NCI-H2029 (cell line): ENCODE measurements around the gene GPR153.
A peak's percentile ranks its signal among the peaks of the same experiment; 100 is the strongest.

Experiments used
- DNase-seq: peaks from one replicate; lab custom pipeline; 2025; lab: John Stamatoyannopoulos, UW

The GPR153 gene

DNA sequence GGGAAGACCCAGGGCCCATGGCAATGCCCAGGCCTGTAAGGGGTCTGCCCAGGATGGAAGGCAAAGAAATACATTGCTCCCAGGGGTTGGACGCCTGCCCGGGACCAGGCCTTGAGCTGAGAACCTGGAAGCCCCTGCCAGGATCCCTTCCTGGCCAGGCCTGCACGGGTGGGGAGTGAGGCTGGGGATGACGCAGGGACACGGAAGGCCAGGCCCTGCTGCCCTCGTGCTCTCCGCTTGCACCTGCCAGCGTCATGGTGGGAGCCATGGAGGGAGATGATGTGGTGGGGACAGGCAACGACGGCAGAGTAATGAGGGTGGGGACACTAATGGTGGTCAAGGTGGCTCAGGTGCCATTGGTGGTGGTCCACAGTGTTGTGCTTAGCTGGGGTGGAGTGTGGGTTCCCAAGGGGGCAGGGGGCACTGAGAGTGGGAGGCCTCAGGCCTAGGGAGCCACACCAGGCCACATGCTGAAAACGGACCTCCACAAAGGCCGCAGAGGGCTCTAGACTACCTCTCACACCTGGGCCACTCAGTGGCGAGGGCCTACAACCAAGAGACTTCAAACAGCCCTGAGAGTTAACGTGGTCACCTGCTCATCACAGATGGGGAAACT, 12.6 kb downstream of the GPR153 start:
- no peak for DNase-seq

DNA sequence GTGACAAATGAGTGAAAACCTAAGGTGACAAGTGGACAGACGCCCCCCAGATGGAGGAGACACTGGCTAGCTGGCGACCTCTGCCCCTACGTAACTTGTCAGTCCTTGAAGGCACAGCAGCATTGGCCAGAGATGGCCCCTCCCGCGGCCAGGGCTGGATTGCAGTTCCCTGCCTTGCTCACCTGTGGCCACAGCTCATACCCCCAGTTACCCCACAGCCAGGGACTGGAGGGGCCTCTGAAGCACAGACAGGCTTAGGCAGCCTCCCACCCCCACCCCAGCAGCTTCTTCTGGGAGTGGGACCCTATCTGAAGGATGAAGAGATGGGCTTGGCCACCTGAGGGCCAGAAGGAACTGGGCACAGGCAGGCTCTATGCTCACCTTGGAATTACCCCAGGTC, 13.2 kb downstream of the GPR153 start:
- DNase-seq, result no peak

DNA sequence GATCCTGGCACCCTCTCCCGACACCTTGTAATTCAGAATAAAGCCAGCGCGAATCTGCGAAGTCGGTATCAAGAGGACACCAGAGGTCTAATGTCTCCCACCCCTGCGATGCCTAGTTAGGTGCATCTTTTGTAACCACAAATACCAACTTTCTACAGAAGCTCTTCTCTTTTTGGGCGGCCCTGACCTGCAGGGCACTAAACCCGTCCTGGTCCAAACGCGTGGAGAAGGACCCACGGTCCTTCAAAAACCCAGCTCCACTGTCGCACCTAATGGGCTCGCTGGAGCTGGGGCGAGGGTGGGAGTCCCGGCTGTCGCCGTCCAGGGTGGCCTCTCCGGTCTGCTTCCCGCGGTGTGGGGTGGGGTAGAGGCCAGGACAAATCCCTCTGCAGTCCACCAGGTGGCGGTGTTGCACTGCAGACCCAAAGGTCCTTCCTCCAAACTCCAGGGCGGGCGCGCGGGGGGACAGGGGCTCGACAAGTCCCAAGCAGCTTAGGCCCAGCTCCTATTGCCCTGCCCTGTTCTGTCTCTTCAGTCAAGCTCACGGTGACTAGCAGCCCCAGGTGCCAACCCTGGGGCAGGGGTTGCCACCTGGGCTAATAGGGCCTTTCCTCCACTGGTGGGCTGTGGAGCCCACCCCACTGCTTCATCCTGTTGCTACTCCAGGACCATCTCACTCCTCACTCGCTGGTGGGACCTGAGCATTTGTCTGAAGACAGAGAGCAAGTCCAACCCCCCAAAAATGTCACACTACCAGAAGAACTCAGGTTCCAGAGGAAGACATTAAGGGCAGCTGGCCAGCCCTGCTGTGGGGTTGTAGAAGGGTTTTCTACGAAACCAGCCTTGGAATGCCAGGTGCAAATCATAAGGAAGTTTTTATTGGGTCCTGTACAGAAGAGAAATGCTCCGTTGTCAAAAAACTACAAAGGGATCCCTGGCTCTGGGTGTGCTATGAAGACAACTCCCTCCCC, 14.1 kb downstream of the GPR153 start:
- peak; percentile 69 for DNase-seq

DNA sequence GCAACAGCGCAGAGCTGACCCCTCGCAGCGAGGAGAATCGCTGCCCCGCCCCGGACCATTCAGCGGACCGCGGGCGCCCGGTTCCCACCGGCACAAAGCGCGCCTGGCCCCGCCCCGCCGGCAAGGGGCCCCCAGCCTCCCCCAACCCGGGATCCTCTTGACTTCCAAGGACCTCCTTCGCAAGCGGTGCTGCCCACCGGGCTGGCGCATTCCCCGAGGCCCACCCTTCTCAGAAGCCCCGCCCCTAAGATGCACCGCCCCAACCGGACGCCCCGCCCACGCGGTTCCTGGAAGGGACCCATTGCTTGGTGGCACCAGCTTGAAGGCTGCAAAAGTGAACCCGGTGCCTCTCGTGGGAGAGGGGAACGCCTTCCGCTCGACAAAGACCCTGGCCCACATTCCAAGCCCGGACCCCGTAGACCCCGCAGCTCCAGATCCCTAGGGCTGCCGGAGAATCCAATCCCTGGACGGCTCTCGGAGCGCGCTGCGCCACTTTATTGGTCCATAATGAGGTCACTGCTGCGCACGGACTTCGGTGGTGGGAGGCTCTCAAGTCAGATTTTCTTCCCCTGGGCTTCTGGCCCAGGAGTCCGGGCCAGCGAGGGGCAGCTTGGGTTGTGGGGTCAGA, 14.9 kb downstream of the GPR153 start:
- peak; percentile 62 for DNase-seq

DNA sequence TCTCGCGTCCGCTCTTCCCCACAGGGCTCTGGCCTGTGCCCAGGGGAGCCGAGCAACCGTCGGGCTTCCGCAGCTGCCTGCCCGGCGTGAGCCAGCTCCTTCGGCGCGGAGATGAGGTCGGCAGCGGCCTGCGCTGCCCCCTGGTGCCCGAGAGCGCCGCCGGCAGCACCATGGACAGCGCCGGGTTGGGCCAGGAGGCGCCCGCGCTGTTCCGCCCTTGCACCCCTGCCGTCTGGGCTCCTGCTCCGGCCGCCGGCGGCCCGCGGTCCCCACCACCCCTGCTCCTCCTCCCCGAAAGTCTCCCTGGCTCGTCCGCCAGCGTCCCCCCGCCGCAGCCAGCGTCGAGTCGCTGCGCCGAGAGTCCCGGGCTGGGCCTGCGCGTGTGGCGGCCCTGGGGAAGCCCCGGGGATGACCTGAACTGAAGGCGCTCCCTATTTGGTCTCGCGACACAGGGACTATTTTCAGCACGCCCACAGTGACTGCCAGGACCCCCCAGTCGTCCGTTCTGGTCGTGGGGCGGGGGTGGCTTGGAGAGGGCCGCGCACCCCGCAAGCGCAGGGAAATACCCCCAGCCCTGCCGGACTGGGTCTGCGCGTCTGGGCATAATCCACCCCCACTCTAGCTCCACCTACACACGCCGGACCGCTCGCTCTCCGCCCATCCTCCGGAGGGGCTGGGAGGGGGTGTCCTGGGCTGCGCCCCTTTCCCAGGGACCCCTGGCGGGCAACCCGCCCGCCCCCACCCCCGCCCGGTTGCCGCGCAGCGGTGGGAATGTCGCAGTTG, 15.6 kb downstream of the GPR153 start:
- DNase-seq, result peak; percentile 59

DNA sequence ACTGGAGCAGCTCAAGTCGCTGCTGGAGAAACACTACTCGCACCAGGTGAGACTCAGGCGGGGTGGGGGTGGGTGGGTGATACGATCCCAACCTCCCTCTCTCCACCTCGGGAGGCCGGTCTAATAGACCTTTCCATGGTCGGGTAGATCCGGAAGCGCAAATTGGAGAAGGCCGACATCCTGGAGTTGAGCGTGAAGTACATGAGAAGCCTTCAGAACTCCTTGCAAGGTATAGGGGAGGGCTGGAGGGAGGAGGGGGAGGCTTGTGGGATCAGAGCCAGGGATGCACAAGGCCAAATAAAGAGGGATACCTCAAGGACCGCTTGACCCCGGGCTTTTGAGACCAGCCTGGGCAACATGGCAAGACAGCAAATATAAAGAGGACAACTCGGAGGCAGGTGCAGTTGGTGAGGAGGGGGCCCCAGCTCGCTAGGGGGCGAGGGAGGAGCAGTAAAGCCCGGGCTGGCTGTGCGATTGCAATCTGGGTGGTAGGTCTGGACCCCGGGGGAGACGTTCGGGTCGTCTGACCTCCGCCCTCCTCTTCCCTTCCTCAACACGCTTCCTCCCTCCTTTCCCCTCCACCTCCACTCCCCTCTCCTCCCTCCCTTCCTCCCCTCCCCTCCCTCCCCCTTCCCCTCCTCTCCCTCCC, 16.4 kb downstream of the GPR153 start:
- DNase-seq, result no peak

DNA sequence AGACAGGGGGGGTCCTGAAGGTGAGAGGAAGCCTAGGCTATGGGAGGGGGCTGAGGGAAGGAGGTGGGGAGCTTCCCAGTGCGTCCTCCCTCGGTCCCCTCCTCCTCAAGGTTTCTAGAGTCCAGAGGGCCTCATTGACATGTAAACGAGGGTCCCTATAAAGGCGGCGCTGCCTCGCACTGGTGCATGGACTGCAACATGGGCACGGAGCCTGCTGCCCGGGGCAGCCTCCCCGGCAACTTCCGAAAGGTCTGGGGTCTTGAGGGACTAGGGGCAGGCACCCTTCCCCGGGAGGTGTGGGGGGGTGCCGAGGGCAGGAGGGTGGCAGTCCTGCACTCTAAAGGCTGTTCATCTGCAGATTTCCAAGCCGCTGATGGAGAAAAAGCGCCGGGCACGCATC, 16.9 kb downstream of the GPR153 start, which contains the start of gene HES3:
TSS of gene HES3 (plus strand) at position 187 of the 400 bp plus-strand sequence. CDS start at position 374, 187 bp downstream.
- no peak for DNase-seq

DNA sequence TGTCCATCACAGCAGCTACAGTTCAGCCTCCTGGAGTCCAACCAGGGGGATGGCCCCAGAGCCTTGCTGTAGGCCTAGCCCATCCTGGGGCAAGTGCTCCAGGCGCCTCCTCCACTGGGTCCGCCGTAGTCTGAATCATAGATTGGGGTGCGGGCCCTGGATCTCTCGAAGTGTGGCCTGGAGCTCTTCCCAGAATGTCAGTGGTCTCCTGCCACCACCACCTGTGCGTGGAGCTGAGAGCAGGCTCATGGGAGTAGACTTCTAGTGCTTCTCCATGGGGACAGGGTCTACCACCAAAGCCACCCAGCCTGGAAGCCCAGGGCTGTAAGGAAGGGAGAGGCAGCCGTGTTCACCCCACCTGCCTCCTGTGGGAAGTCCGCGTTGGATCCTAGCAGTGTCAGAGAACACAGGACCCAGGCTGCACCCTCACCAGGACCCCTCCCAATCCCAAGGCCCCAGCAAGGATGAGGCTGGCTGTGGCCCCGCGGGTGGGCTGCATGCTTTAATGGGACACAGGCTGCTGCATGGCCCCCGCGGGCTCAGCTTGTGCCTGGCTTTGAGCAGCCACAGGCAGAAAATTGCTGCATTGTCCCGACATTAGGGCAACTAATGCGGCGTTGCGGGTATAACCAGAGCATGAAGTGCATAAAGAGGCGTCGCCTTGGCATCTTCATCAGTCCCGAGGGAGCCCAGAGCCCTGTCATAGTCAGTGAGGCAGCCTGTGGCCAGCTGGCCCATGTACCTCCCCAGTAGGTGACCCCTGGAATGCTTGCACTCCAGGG, 17.7 kb downstream of the GPR153 start:
- no peak for DNase-seq

DNA sequence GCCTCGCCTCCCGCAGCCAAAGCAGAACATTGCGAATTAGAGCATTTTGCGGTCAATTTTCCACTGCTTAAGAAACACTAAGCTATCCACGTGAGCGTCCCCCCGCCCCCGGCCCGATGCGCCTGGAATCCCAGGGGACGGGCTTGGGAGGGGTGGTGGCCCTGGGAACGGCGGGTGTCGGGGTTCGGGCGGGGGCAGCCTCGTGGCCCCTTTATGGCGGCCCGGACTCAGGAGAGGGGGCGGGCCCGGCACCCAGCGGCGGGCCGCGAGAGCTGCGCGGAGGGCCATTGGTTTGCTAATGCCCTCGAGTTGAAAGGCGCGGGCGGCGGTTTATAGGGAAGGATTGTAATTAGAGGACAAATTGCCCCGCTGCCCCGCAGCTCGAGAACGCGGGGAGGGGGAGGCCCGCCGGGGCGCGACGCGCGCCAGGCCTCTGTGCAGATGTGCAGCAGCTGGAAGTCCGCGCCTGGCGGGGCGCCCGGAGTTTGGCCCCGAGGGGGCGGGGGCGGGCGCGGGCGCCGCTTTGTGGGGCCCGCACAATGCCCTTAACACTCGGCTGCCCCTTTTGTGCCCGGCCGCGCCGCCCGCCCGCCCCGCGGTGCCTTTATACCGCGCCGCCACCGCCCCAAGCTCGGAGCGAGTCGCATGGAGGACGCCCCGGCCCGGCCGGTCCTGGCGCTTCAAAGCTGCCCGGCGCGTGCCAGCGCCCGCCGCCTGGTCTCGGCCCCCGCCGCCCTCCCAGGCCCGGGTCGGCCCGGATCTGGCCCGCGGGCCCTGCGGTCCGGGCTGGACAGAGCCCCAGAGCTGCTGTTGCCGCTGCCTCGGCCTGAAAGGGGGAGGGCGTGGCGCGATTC, 18.8 kb downstream of the GPR153 start:
- peak; percentile 23 for DNase-seq

DNA sequence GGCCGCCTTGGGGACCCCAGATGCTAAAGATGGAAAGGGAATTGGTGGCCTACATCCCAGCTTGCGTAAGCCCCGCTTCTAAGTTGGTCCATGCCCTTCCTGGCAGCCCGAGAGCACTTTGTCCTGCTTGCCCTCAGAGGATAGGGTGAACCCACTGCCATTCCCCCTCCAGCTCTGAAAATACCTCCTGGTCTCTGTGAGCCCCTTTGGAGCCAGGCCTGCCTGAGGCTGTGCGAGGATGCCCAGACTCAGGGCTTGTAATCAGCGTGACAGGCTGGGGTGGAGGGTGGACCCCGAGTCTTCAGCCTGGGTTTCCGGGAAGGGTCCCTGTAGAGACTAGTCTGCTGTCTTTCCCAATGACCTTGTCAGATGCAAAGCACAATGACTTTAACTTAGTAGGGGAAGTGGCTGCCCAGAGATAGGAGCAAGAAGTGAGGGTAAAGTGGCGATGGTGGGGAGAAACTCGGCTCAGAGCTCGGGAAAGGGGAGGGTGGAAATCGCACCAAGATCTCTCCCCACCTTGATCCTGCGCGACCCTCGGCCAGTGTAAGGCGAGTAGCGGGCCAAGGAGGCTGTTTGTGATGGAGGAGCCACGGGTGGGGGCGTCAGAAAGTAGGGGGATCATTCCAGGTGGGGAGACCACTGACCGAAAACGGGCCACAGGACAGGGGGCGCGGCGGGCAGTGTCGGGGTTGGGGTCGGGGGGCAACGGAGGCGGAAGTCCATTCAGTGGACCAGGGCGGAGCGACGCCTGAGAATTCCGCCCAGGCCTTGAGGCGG, 19.6 kb downstream of the GPR153 start:
- no peak for DNase-seq

DNA sequence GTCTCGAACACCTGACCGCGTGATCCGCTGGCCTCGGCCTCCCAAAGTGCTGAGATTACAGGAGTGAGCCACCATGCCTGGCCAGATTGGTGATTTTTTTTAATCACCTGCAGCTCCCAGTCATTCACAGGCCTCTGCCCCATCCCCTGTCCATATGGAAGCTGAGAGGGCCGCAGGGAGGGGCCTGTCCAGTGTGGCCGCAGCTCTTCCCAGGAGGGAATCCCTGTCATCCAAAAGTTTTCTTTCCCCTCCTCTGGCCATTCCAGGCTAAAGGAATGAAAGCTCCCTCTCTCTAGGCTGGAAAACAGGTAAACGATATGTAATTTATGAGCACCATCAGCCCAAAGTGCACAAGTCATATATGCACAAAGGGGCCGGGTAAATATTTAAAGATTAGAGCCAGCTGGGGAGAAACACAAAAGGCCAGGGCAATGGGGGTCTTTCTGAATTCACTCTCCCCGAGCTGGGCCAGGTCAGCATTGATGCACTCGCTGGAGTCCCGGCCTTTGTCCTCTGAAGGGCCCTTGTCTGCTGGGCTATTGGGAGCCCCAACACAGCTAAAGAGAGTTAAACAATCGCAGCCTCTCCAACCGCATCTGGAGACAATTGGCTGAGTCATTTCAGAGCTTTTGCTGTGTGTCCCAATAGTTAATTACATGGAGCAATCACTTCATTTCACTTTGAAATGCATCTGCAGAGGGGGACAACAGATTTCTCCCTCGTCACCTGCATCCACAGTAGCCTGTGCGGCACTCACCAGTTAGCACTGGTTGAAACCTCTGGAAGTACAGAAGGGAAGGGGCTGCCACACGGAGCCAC, 20.7 kb downstream of the GPR153 start:
- no peak for DNase-seq

DNA sequence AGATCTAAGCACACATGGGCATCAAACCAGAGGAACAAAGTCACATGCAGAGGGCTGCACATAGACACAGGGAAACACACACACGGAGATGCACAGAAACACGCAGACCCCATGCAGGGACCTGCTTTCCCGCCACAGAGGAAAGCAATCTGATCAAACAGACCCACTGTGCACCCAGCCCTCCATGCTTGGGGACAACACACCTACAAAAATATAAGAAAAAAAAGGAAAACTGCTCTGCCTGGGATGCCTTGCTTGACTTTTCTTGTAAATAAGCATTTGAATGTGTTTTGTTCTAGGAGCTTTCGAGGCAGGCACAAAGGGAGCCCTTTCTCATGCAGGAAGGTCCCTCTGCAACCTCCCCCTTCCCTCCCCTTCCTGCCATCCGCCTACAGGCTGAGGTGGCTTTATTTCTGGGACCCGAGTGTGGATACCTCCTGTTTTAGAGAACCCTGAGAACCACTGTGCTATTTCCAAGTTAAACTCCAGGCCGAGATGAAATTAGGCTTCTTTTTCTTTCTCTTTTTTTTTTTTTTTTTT, 21.6 kb downstream of the GPR153 start:
- no peak for DNase-seq

DNA sequence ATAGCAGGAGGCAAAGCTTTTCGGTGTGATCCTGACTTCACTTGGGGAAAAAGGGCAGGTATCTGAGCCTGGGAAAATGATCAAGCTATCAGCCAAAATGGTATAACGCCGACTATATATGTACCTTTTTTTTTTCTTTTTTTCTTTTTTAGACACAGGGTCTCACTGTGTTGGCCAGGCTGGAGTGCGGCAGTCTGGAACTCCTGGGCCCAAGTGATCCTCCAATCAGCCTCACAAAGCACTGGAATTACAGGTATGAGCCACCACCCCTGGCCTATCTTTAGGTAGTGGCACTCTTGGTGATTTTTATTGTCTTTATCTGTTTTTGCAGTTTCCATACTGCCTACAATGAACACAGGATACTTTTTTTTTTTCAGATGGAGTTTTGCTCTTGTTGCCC, 23.8 kb downstream of the GPR153 start:
- DNase-seq, result no peak

DNA sequence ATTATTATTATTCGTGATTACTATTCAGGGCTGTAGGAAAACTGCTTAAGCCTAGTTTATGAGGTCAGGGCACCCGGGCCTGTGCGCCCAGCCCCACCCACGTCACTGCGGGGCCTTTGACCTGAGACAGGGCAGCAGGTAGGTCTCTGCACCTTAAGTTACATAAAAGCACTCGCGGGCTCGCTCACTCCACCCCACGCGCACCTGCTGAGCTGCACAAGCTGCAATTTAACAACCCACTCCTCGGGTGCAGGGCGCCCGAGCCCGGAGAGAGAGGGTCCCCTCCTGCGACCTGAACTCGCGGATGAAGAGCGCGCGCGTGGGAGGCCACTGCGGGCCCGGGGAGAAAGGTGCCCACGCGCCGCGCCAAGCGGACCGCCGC, 25.6 kb downstream of the GPR153 start:
- DNase-seq, result no peak

DNA sequence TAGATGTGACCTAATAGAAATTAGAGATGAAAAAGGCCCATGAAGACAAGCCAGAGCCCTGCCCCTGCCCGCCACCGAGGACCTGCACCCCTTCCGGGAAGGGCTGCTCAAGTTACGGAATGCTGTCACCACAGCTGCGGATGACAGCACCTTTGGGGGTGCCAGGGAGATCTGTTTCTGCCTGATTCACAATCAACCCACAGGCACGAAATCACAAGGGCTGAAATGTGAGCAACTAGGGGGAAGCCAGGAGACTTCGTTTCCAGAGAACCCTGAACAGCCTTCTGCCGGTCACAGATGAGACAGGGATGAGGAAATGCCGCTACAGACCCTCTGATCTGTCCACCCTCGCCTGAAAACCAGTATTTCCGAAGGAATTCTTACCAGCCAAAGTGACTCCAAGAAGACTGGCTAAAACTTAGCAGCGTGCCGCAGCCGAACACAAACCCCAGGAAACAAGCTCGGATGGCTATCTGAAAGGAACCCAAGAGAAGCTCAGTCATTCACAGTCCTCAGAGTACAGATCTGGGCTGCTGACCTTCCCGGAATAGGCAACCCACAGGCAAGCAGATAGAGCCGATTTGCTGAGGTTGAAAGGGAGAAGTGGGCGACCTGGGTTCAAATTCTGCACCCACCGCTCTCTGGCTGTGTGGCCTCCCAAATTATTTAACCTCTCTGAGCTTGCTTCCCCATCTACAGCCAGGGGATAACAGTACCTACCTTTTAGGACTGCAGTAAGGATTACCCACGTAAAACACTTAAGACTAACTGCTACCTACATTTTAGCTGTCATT, 26.2 kb downstream of the GPR153 start:
- no peak for DNase-seq

DNA sequence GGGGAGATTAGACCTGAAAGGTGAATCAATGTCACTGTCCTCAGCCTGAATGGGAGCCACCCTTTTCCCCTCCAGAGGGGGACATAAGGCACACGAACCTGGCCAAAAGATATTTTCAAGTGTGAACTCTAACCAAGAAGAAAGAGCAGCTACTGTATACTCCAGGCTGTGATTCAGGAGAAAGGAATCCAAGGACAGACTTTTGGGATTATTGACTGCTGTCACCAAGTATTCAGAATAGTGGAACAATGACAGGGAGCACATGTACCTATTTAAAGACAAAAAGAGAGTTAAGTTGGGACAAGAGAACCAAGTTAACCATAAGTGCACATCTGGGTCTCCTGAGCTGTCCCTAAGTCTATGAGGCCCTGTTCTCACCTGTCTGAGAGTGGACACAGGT, 27.5 kb downstream of the GPR153 start:
- DNase-seq, result no peak

DNA sequence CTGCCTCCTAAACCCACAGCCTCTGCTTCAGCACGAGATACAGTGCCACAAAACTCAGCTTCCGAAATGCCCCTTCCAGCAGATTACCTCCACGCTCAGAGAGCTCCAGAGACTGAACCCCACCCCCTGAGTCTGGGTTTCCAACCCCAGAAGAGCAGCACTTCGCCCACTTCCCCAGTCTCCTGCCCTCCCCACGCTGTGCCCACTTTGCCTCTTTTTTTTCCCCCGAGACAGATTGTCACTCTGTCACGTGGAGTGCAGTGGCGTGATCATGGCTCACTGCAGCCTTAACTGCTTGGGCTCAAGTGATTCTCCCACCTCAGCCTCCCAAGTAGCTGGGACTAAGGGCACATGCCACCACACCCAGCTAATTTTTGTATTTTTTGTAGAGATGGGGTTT, 35.2 kb downstream of the GPR153 start:
- no peak for DNase-seq
